K562 (cell line): ENCODE measurements around the gene TTC39B. TPM values are rescaled to one million over a fixed set of nuclear protein-coding genes. Genes with fewer than 3 reads are reported as not detected.
A peak's percentile ranks its signal among the peaks of the same experiment; 100 is the strongest.

ENCODE experiments used
- ATAC-seq: fragments of 200-7000 bp; cut with Tn5 transposase; 3 replicates; pipeline ENCODE4 v1.9.1; 2020; ENCODE audit warnings: moderate library complexity
- Bru-seq: library from RNA; stranded (reverse); fragments of 400-500 nt; gene quantifications from one replicate; lab custom pipeline; 2021; lab: Mats Ljungman, UMichigan
- BruChase-seq, 2 experiments: library from RNA; stranded (reverse); fragments of 400-500 nt; gene quantifications; one replicate each; lab custom pipeline; 2021; lab: Mats Ljungman, UMichigan
- BruUV-seq: library from RNA; stranded (reverse); fragments of 400-500 nt; replicated peaks from 2 replicates; lab custom pipeline; 2021; lab: Mats Ljungman, UMichigan
- CTCF ChIA-PET: fragments of 300-600 bp; formaldehyde crosslinking; extraction: SDS; loops from one replicate; lab custom pipeline; 2021; ENCODE audit warnings: low intra/inter-chr PET ratio; lab: Yijun Ruan, JAX
- POLR2A ChIA-PET: fragments of 300-600, 350-650 bp; sonication (Branson Sonifier 250); formaldehyde crosslinking; extraction: SDS; loops from one replicate; lab custom pipeline; 2021; ENCODE audit warnings: antibody characterized with exemption, inconsistent platforms; lab: Yijun Ruan, JAX
- DNase-seq, 4 experiments: peaks; one replicate each; pipeline versions ENCODE4 v3.0.0 to v3.0.0-alpha.2; 2011 to 2018; ENCODE audit warnings: low spot score in 3 of 4, mixed read lengths in 3 of 4; ENCODE audit errors: extremely low read depth in 1 of 4
- FAIRE-seq: peaks from 2 replicates; lab custom pipeline; 2011; peaks lifted over from hg19 to GRCh38; lab: Jason Lieb, UNC
- H2AFZ ChIP-seq: 2 replicates; pipeline ENCODE4 v1.6.0; 2011; ENCODE audit warnings: low read depth, low read length, control low read depth, inconsistent platforms
- H3K27ac ChIP-seq: fragments of 200-600 bp; 3 replicates; pipeline ENCODE4 v1.8.0; 2011; ENCODE audit warnings: low read depth, mild to moderate bottlenecking, control low read depth, inconsistent platforms, low read length, moderate library complexity, mixed read lengths; ENCODE audit errors: extremely low read depth
- H3K27me3 ChIP-seq, 2 experiments: fragments of 300-600 bp in 1 of 2; 2 replicates in 1 of 2; 3 replicates in 1 of 2; pipeline versions ENCODE4 v1.6.0 to v1.8.0; 2011; ENCODE audit warnings: inconsistent platforms in 2 of 2, low read length in 2 of 2, mild to moderate bottlenecking in 1 of 2, mixed read lengths in 1 of 2, moderate library complexity in 1 of 2; ENCODE audit not compliant: control insufficient read depth in 2 of 2, insufficient read depth in 2 of 2
- H3K36me3 ChIP-seq: fragments of 300-600 bp; 3 replicates; pipeline ENCODE4 v1.8.0; 2011; ENCODE audit warnings: mild to moderate bottlenecking, low read length, inconsistent platforms; ENCODE audit not compliant: control insufficient read depth, insufficient read depth
- H3K4me1 ChIP-seq, 2 experiments: fragments of 200-600 bp in 1 of 2; replicated peaks in 1 of 2; 2 replicates in 1 of 2; 3 replicates in 1 of 2; pipeline versions ENCODE4 v1.5.1 to v1.8.0; 2011; ENCODE audit warnings: inconsistent platforms in 2 of 2, low read length in 2 of 2, mild to moderate bottlenecking in 1 of 2, mixed read lengths in 1 of 2, moderate library complexity in 1 of 2; ENCODE audit not compliant: control insufficient read depth in 2 of 2, insufficient read depth in 2 of 2
- H3K4me2 ChIP-seq: 2 replicates; pipeline ENCODE4 v1.6.1; 2011; ENCODE audit warnings: low read length, control low read depth, inconsistent platforms, mixed read lengths; ENCODE audit not compliant: insufficient read depth
- H3K4me3 ChIP-seq: fragments of 200-600 bp; sonication (generic), shearing (Covaris generic); 2 replicates; pipeline ENCODE4 v1.5.1; 2016; ENCODE audit warnings: control low read depth, inconsistent platforms
- H3K79me2 ChIP-seq: fragments of 200-600 bp; 3 replicates; pipeline ENCODE4 v1.8.0; 2011; ENCODE audit warnings: low read length, inconsistent platforms; ENCODE audit not compliant: control insufficient read depth, insufficient read depth
- H3K9ac ChIP-seq, 2 experiments: 2 replicates each; pipeline versions ENCODE4 v1.6.0 to v1.6.1; 2011; ENCODE audit warnings: low read depth in 2 of 2, low read length in 2 of 2, control low read depth in 1 of 2, inconsistent platforms in 1 of 2, mild to moderate bottlenecking in 1 of 2, mixed read lengths in 1 of 2; ENCODE audit not compliant: insufficient read depth in 1 of 2
- H3K9me1 ChIP-seq: one replicate; pipeline ENCODE4 v1.6.0; 2011; ENCODE audit warnings: inconsistent platforms, mild to moderate bottlenecking, low read length, moderate library complexity; ENCODE audit not compliant: control insufficient read depth, insufficient read depth
- H3K9me3 ChIP-seq: replicated peaks from 2 replicates; pipeline ENCODE4 v1.5.1; 2011; ENCODE audit warnings: low read depth, low read length, inconsistent platforms; ENCODE audit not compliant: control insufficient read depth, insufficient read depth
- H4K20me1 ChIP-seq: replicated peaks from 2 replicates; pipeline ENCODE4 v1.6.1; 2011; ENCODE audit warnings: low read length, inconsistent platforms, mixed read lengths; ENCODE audit not compliant: control insufficient read depth, insufficient read depth
- CCNT2 ChIP-seq: IDR thresholded peaks from 2 replicates; pipeline ENCODE4 v1.6.1; 2011; ENCODE audit warnings: borderline replicate concordance, low read depth, mild to moderate bottlenecking, moderate library complexity, mixed read lengths, low read length; ENCODE audit not compliant: insufficient read length; ENCODE audit errors: extremely low read depth
- KDM5B ChIP-seq: fragments of 200-600 bp; sonication (generic); IDR thresholded peaks from 2 replicates; pipeline ENCODE4 v1.6.1; 2012; ENCODE audit warnings: low read depth, mild to moderate bottlenecking, moderate library complexity, low read length, control low read depth, inconsistent platforms; ENCODE audit not compliant: insufficient replicate concordance
- L3MBTL2 ChIP-seq: fragments of 450-650 bp; IDR thresholded peaks from 2 replicates; pipeline ENCODE4 v1.6.1; 2016; ENCODE audit warnings: mild to moderate bottlenecking, moderate library complexity
- MAZ ChIP-seq, 2 experiments: fragments of 450-650 bp in 1 of 2; sonication (generic) in 1 of 2; formaldehyde crosslinking; IDR thresholded peaks in 1 of 2; conservative IDR thresholded peaks in 1 of 2; 2 replicates each; pipeline versions ENCODE4 v1.4.0 to v1.5.0; 2020; ENCODE audit warnings: mild to moderate bottlenecking in 1 of 2, missing genetic modification reagents in 1 of 2
- NR3C1 ChIP-seq: sonication (generic); formaldehyde crosslinking; IDR thresholded peaks from 2 replicates; pipeline ENCODE4 v1.8.1; 2022; ENCODE audit warnings: missing genetic modification reagents
- POLR3G ChIP-seq: IDR thresholded peaks from 2 replicates; pipeline ENCODE4 v1.6.1; 2011; ENCODE audit not compliant: insufficient read length, insufficient replicate concordance; ENCODE audit errors: extremely low read depth
- WGBS: fragments of 100-300 bp; shearing (Covaris generic); methylation state at CpG from one replicate; pipeline ENCODE4 v1.1.6; 2016; ENCODE audit warnings: low coverage, mixed read lengths; ENCODE audit not compliant: insufficient coverage; ENCODE audit errors: missing lambda C conversion rate; 5-methylcytosine and 5-hydroxymethylcytosine counted together
- in situ Hi-C: fragments of 300-500 bp; cut with MboI; formaldehyde crosslinking; loops from 4 replicates; pipeline ENCODE4 v1.15.0; 2018; ENCODE audit warnings: inconsistent platforms, mixed read lengths
- intact Hi-C: fragments of 100-400 bp; cut with micrococcal nuclease; formaldehyde crosslinking; loops from 2 replicates; pipeline ENCODE4 v1.14.2; 2022
- long read RNA-seq, 3 experiments: library from polyadenylated mRNA in 2 of 3; library from RNA in 1 of 3; unstranded in 2 of 3; stranded (forward) in 1 of 3; transcript quantifications; one replicate each; pipeline ENCODE4 v2.0.0, GENCODE V29; 2019 to 2022
- polyA minus RNA-seq, 3 experiments: library from RNA; depleted of rRNA, polyadenylated mRNA; stranded (reverse); fragments of >200 nt; gene quantifications; 2 replicates each; pipeline ENCODE4 v1.2.3, GENCODE V29; 2011
- polyA plus RNA-seq, 8 experiments: library from polyadenylated mRNA; depleted of rRNA in 4 of 8; stranded (reverse) in 5 of 8; unstranded in 3 of 8; fragments of >200 nt; fragmentation: Nextera tagmentation in 2 of 8; fragmentation: Illumina TruSeq in 1 of 8; extraction: Ambion mirVana in 2 of 8; extraction: Trizol in 1 of 8; gene quantifications; 2 replicates each; pipeline versions ENCODE4 v1.2.1 to v1.2.3, GENCODE V29; 2011 to 2014; ENCODE audit warnings: inconsistent platforms in 1 of 8, missing spikeins in 1 of 8
- total RNA-seq, 7 experiments: library from RNA; depleted of rRNA in 6 of 7; stranded (reverse); fragments of >200 nt in 6 of 7; fragmentation: Illumina TruSeq in 2 of 7; extraction: Trizol in 2 of 7; gene quantifications; 2 replicates each; pipeline versions ENCODE4 v1.2.1 to v1.2.3, GENCODE V29; 2011 to 2021; ENCODE audit warnings: low replicate concordance in 1 of 7
- TF ChIP-seq, protein P1 (sequence below): sonication (generic); formaldehyde crosslinking; IDR thresholded peaks from 2 replicates; pipeline ENCODE4 v1.8.0; 2023; ENCODE audit warnings: mild to moderate bottlenecking, missing genetic modification reagents
- TF ChIP-seq, protein P2 (sequence below): sonication (generic); formaldehyde crosslinking; IDR thresholded peaks from 2 replicates; pipeline ENCODE4 v1.8.0; 2022; ENCODE audit warnings: missing genetic modification reagents, mild to moderate bottlenecking, moderate library complexity, borderline replicate concordance

TTC39B gene
- total RNA-seq (2011; cell fraction: chromatin; rRNA removed; ENCODE audit: low replicate concordance): 0.60 and 1.8 TPM in 2 replicates
- total RNA-seq (2011; cell fraction: nucleolus; rRNA removed): 0.33 and 0.39 TPM in 2 replicates
- total RNA-seq (2011; cell fraction: nucleoplasm; rRNA removed): 0.61 and 0.95 TPM in 2 replicates
- total RNA-seq (2014; rRNA removed) (0.82 and 0.91 TPM in 2 replicates), total RNA-seq (2014; rRNA removed; fragmentation: Illumina TruSeq; extraction: Trizol) (1.1 and 1.3 TPM in 2 replicates), total RNA-seq (2015; rRNA removed; fragmentation: Illumina TruSeq; extraction: Trizol) (0.53 and 0.98 TPM in 2 replicates), total RNA-seq (2021) (1.2 and 1.5 TPM in 2 replicates), polyA plus RNA-seq (2011; rRNA removed) (0.32 and 0.85 TPM in 2 replicates), polyA plus RNA-seq (2014; fragmentation: Illumina TruSeq; extraction: Trizol) (0.66 and 0.76 TPM in 2 replicates), polyA plus RNA-seq (2014; fragmentation: Nextera tagmentation; extraction: Ambion mirVana) (1 to 10 TPM in 1 of 2 experiments, under 1 TPM in 1; 0.95 to 1.2 TPM), polyA plus RNA-seq (2014; rRNA removed) (0.62 and 1.7 TPM in 2 replicates), polyA minus RNA-seq (2011; rRNA and poly(A)+ RNA removed) (1.3 and 1.5 TPM in 2 replicates), Bru-seq, nascent RNA (percentile 33 among the genes with signal in this experiment), BruChase-seq, experiment 1, labeled RNA remaining after a 2-hour chase (percentile 36 among the genes with signal in this experiment), BruChase-seq, experiment 2, labeled RNA remaining after a 6-hour chase (percentile 36 among the genes with signal in this experiment)
- polyA plus RNA-seq (2011; cell fraction: cytosol; rRNA removed): 0.07 and 0.27 TPM in 2 replicates
- polyA plus RNA-seq (2011; cell fraction: nucleus; rRNA removed): 0.11 and 0.66 TPM in 2 replicates
- 0.57 and 3.4 TPM in 2 replicates for polyA plus RNA-seq (2012)
- 0.19 and 0.55 TPM in 2 replicates for polyA minus RNA-seq (2011; cell fraction: cytosol; rRNA and poly(A)+ RNA removed)
- 0.40 and 1.00 TPM in 2 replicates for polyA minus RNA-seq (2011; cell fraction: nucleus; rRNA and poly(A)+ RNA removed)
- long read RNA-seq, experiment 1, partial matches to known transcripts: 0 of 1 reads
- long read RNA-seq, experiment 1, other reads (novel, unspliced or antisense): 1 of 1 reads
- long read RNA-seq, experiment 2, partial matches to known transcripts: 0 of 1 reads
- long read RNA-seq, experiment 2, other reads (novel, unspliced or antisense): 1 of 1 reads
- long read RNA-seq, experiment 3: 0 reads

DNA sequence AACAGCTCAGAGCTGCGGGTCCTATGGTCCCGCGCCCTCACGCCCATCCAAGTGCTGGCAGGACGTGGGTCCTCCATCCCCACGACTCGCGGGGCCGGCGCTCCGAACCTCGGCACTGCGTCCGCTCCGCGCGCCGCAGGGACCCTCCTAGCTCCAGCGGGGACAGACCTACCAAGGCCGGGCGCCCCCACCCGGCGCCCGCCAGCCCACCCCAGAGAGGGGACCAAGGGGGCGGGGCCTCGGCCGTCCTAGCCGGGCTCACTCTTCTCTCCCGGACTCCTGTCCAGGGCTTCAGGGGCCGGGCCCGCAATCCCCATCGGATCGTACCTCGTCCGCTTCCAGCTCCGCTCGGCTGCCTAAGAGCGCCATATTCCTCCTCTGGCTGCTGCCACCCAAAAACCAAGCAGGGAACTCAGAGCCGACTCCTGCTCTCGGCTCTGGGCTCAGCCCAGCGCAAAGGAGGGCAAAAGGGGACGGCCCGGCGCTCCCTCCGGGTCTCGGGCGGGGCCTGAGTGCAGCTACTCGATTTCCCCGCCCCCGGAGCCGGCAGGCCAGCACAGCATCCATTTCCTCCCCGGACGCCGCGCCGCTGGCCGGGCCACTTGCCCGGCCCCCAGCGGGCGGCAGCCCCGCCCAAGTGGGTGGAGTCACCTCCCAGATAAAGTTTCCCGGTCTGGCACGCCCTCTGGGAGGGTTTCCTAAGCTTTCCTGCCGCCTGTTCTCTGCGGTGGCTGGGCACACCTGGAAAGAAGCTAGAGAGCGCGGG, at the start of gene TTC39B:
TSS of gene TTC39B (minus strand) at position 460 of the 766 bp plus-strand sequence. CDS start at position 369, 91 bp downstream.
- BruUV-seq: no TSS peak
- Histone ChIP-seq H2AFZ (peak within 1 kb of the TSS; percentile 96), H3K9me3 (no peaks in the 10 kb centered on the region), H3K4me2 (peak within 1 kb of the TSS; percentile 80), H3K4me1 (peaks cover 0 to 17% of the 10 kb centered on the region in 2 experiments; a peak in 2 of 5 replicates), H3K9ac (peak within 1 kb of the TSS; percentile 46 to 91; a peak in 3 of 4 replicates), H3K4me3 (peak within 1 kb of the TSS; percentile 62), H3K27ac (no peak within 1 kb of the TSS), H3K79me2 (no peaks in the 10 kb centered on the region), H4K20me1 (no peaks in the 10 kb centered on the region), H3K27me3 (no peaks in the 10 kb centered on the region), H3K36me3 (no peaks in the 10 kb centered on the region), H3K9me1 (no peaks in the 10 kb centered on the region)
- intact Hi-C loops: no loop called here
- 17% methylated on average over 29 of the region's 67 CpGs for WGBS
- ATAC-seq (peak; percentile 100), DNase-seq (peak; percentile 85 to 89 (median 87)), FAIRE-seq (peak; percentile 49)
- CTCF ChIA-PET: no interaction called here
- in situ Hi-C loops: no loop called here
- POLR2A ChIA-PET: interaction anchor here (0.7 kb wide), 1 partner anchor 38 kb away, joined by 3 read pairs; no protein-coding TSS in a partner anchor
- TF ChIP-seq MAZ (CRISPR knock-in tag; conservative IDR thresholded peaks at IDR 0.05 in 1 of 2, IDR thresholded peaks at IDR 0.05 in 1 of 2): peak in 1 of 2 experiments; percentile 56; a peak in 2 of 4 replicates
- no peak for TF ChIP-seq POLR3G
- peak; percentile 39 for TF ChIP-seq KDM5B
- TF ChIP-seq, protein P1, sequence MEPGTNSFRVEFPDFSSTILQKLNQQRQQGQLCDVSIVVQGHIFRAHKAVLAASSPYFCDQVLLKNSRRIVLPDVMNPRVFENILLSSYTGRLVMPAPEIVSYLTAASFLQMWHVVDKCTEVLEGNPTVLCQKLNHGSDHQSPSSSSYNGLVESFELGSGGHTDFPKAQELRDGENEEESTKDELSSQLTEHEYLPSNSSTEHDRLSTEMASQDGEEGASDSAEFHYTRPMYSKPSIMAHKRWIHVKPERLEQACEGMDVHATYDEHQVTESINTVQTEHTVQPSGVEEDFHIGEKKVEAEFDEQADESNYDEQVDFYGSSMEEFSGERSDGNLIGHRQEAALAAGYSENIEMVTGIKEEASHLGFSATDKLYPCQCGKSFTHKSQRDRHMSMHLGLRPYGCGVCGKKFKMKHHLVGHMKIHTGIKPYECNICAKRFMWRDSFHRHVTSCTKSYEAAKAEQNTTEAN: no peak
- TF ChIP-seq L3MBTL2: 0 out of 2 replicates have a peak, but pooled peaks have one; percentile 34
- no peak for TF ChIP-seq NR3C1
- peak; percentile 65 for TF ChIP-seq CCNT2
- TF ChIP-seq, protein P2, sequence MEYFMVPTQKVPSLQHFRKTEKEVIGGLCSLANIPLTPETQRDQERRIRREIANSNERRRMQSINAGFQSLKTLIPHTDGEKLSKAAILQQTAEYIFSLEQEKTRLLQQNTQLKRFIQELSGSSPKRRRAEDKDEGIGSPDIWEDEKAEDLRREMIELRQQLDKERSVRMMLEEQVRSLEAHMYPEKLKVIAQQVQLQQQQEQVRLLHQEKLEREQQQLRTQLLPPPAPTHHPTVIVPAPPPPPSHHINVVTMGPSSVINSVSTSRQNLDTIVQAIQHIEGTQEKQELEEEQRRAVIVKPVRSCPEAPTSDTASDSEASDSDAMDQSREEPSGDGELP (CRISPR knock-in tag): peak; percentile 32; the same call in 1 of the 2 replicates
